ENCODE results near the gene PIK3R3. TPM values are rescaled to one million over a fixed set of nuclear protein-coding genes. Genes with fewer than 3 reads are reported as not detected.

Gene PIK3R3
- total and polyA plus RNA-seq, 5 donors from 2014 or later, result 3.2 to 7.7 (median 4.9) TPM

DNA sequence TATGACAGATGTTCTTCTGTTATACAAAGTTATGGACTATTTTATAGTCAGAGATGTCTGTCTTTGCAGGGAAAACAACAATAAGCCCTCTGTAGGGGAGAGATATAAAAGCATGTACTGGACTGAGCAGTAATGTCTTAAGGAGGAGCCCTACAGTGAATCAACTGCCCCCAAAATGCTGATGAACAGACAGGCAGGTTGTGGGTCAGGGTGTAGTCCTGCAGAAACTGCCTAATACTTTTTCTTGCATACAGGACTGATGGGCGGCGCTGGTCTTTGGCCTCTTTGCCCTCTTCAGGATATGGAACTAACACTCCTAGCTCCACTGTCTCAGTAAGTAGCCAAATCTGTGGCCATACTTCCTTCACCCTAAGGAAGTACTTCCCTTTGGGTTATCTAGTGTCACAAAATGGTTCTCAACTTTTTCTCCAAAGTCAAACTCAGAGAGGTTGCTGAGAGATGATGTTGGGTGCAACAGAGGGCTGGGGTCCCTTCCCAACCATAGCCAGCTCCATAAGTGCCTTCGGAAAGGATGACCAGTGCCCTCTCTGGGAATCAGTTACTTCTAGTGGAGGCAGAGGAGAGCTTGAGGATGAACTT lies 129.8 kb downstream of the PIK3R3 start:
- Mint-ChIP-seq H3K4me3 (no peak overlapping the region), H3K27ac (no peak overlapping the region), H3K36me3 (peaks cover 23% of the 10 kb centered on the region)

DNA sequence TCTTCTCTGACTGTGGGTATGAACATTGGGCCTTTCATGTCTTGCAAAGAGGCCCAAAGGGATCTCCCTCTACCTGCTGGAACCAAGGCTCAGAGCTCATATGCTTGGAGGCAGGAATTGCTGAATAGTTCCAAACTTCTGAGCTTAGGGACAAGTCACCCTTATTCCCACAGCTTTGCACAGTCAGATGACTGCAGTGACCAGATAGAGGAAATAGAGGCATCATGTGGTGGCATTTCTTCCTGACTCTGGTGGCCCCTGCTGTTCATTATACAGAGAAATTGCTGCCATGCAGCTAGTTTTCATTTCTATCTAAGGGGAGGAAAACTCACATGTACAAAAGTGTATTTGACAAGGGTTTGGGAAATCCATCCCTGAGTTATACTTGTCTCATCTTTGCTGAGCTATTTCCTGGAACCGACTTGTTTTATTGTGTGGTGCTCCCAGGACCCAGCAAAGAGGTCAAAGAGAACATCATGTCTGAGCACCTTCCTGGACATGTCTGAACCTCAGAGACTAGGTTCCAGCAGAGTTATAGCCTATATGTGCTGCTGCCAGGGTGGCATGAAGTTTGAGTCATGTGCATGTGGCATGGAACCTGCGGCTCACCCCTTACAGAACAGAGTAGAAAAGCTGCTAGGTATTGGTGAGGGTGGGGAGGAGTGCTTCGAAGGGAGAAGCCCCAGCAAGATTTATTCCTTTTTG lies 131.2 kb downstream of the PIK3R3 start:
- no peak overlapping the region for H3K4me3 Mint-ChIP-seq
- no peak for ATAC-seq (ENCODE audit: low read depth in 2 of 2)
- H3K36me3 Mint-ChIP-seq, result peaks cover 15% of the 10 kb centered on the region

More for the DNA sequence above, 129.8 kb downstream of the PIK3R3 start:
- no peak for ATAC-seq (ENCODE audit: low read depth in 2 of 2)
- peaks cover 7% of the 10 kb centered on the region for H3K36me3 ChIP-seq (ENCODE audit: control insufficient read depth, insufficient read depth, low read length)
- no peaks in the 10 kb centered on the region for H3K4me1 ChIP-seq (ENCODE audit: control insufficient read depth, insufficient read depth, low read length, poor library complexity, severe bottlenecking)
- H3K27ac ChIP-seq (ENCODE audit: insufficient read depth, low read length, poor library complexity, severe bottlenecking), result no peak overlapping the region
- H3K9me3 ChIP-seq (ENCODE audit: control insufficient read depth in 2 of 2, low read length in 2 of 2), result no peaks in the 10 kb centered on the region
- H3K4me1 Mint-ChIP-seq, result peaks cover 0 to 4% (median 0%) of the 10 kb centered on the region in 4 donors
- H3K27me3 ChIP-seq (ENCODE audit: control insufficient read depth, insufficient read depth, low read length), result no peaks in the 10 kb centered on the region
- H3K9me3 Mint-ChIP-seq, result no peaks in the 10 kb centered on the region
- DNase-seq, result no peak
- H3K27me3 Mint-ChIP-seq, result peaks cover 4% of the 10 kb centered on the region
- H3K4me3 ChIP-seq (ENCODE audit: low read depth, low read length), result no peak overlapping the region

DNA sequence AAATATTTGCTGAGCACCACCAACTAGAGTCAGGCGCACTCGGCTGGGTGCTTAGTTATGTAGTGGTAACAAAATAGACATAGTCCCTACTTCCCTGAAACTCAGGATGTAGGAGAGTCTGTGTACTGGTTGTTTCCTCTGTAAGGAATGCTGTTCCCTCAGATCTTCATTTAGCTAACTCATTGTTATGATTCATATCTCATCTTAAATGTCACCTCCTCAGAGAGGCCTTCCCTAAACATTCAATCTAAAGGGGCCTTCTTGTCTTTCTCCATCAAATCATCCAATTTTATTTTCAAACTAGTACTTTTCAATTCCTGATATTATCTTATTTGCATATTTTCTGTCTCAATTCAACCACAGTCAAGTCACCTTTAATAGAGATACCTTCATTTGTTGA lies 132.9 kb downstream of the PIK3R3 start:
- H3K36me3 ChIP-seq (ENCODE audit: control insufficient read depth, insufficient read depth, low read length), result no peaks in the 10 kb centered on the region
- no peak overlapping the region for H3K27ac ChIP-seq (ENCODE audit: insufficient read depth, low read length, poor library complexity, severe bottlenecking)
- no peaks in the 10 kb centered on the region for H3K27me3 Mint-ChIP-seq
- H3K4me3 ChIP-seq (ENCODE audit: low read depth, low read length), result no peak overlapping the region
- H3K9me3 Mint-ChIP-seq, result no peaks in the 10 kb centered on the region
- peaks cover 0 to 4% (median 0%) of the 10 kb centered on the region in 4 donors for H3K4me1 Mint-ChIP-seq
- DNase-seq (no peak), ATAC-seq (ENCODE audit: low read depth in 2 of 2) (no peak)
- no peak overlapping the region for H3K27ac Mint-ChIP-seq
- peaks cover 9% of the 10 kb centered on the region for H3K36me3 Mint-ChIP-seq
- H3K4me3 Mint-ChIP-seq, result no peak overlapping the region
- H3K27me3 ChIP-seq (ENCODE audit: control insufficient read depth, insufficient read depth, low read length), result no peaks in the 10 kb centered on the region
- no peaks in the 10 kb centered on the region for H3K4me1 ChIP-seq (ENCODE audit: control insufficient read depth, insufficient read depth, low read length, poor library complexity, severe bottlenecking)
- H3K9me3 ChIP-seq (ENCODE audit: control insufficient read depth in 2 of 2, low read length in 2 of 2), result no peaks in the 10 kb centered on the region

More for the DNA sequence above, 131.2 kb downstream of the PIK3R3 start:
- Histone ChIP-seq H3K4me3 (ENCODE audit: low read depth, low read length) (no peak overlapping the region), H3K9me3 (ENCODE audit: control insufficient read depth in 2 of 2, low read length in 2 of 2) (no peaks in the 10 kb centered on the region), H3K27me3 (ENCODE audit: control insufficient read depth, insufficient read depth, low read length) (no peaks in the 10 kb centered on the region), H3K4me1 (ENCODE audit: control insufficient read depth, insufficient read depth, low read length, poor library complexity, severe bottlenecking) (no peaks in the 10 kb centered on the region), H3K36me3 (ENCODE audit: control insufficient read depth, insufficient read depth, low read length) (no peaks in the 10 kb centered on the region), H3K27ac (ENCODE audit: insufficient read depth, low read length, poor library complexity, severe bottlenecking) (no peak overlapping the region)
- Mint-ChIP-seq H3K27me3 (no peaks in the 10 kb centered on the region), H3K27ac (peak overlapping the region in 1 of 3 donors; percentile 43), H3K4me1 (peaks cover 0 to 4% (median 0%) of the 10 kb centered on the region in 4 donors), H3K9me3 (no peaks in the 10 kb centered on the region)
- no peak for DNase-seq

DNA sequence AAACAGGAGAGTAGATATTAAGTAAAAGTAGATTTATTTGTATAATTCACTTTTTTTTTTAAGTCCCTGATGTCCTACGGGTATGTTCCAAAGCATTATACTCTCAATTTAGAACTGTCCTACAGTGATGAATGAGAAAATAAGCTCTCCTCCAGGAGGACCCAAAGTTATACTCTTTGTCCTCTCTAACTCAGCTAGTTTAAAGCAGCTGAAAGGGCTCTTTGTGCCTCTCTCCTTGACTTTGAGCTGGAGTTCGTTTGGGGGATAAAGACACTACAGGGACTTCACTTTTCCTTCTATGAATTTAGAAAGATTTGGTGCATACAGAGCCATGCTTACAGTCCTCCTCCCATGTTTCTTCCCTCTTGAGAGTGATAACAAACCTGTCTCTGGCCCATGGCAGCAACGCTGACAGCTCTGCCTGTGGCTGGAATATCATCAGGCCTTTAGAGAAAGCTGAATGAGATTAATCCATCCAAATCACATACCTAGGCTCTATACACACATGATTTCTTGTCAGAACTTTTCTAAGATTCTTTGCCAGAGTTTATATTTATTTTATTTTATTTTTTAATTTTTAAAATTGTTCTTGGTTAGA lies 134.3 kb downstream of the PIK3R3 start:
- H3K27me3 ChIP-seq (ENCODE audit: control insufficient read depth, insufficient read depth, low read length), result no peaks in the 10 kb centered on the region
- Mint-ChIP-seq H3K27me3 (no peaks in the 10 kb centered on the region), H3K27ac (no peak overlapping the region), H3K9me3 (no peaks in the 10 kb centered on the region), H3K4me3 (no peak overlapping the region), H3K36me3 (peaks cover 6% of the 10 kb centered on the region), H3K4me1 (peaks cover 0 to 4% (median 0%) of the 10 kb centered on the region in 4 donors)
- DNase-seq, result no peak
- no peak for ATAC-seq (ENCODE audit: low read depth in 2 of 2)
- no peaks in the 10 kb centered on the region for H3K36me3 ChIP-seq (ENCODE audit: control insufficient read depth, insufficient read depth, low read length)
- no peak overlapping the region for H3K27ac ChIP-seq (ENCODE audit: insufficient read depth, low read length, poor library complexity, severe bottlenecking)
- H3K4me3 ChIP-seq (ENCODE audit: low read depth, low read length), result no peak overlapping the region
- H3K4me1 ChIP-seq (ENCODE audit: control insufficient read depth, insufficient read depth, low read length, poor library complexity, severe bottlenecking), result no peaks in the 10 kb centered on the region
- no peaks in the 10 kb centered on the region for H3K9me3 ChIP-seq (ENCODE audit: control insufficient read depth in 2 of 2, low read length in 2 of 2)

DNA sequence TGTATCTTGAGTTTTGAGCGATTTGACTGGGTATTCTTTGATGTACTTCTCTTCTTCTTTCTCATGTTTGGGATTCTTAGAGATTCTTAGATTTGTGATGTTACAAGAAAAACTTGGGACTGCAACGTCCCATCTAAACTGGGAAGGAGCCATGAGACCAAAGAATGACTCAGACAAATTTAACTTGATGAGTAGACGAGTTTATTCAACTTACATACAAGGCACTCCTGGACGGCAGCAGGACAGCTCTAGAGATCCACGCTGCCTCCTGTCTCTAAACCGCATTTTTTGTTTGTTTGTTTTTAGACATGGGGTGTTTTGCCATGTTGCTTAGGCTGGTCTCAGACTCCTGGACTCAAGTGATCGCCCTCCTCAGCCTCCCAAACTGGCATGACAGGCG lies 137.1 kb downstream of the PIK3R3 start:
- DNase-seq, result no peak
- peaks cover 0 to 8% (median 3%) of the 10 kb centered on the region in 4 donors for H3K4me1 Mint-ChIP-seq
- no peak for ATAC-seq (ENCODE audit: low read depth in 2 of 2)
- peaks cover 9% of the 10 kb centered on the region for H3K36me3 Mint-ChIP-seq
- H3K4me1 ChIP-seq (ENCODE audit: control insufficient read depth, insufficient read depth, low read length, poor library complexity, severe bottlenecking), result no peaks in the 10 kb centered on the region
- no peaks in the 10 kb centered on the region for H3K9me3 ChIP-seq (ENCODE audit: control insufficient read depth in 2 of 2, low read length in 2 of 2)
- no peak overlapping the region for H3K27ac ChIP-seq (ENCODE audit: insufficient read depth, low read length, poor library complexity, severe bottlenecking)
- no peaks in the 10 kb centered on the region for H3K27me3 ChIP-seq (ENCODE audit: control insufficient read depth, insufficient read depth, low read length)
- H3K9me3 Mint-ChIP-seq, result no peaks in the 10 kb centered on the region
- H3K4me3 ChIP-seq (ENCODE audit: low read depth, low read length), result no peak overlapping the region
- H3K4me3 Mint-ChIP-seq, result no peak overlapping the region
- peak overlapping the region in 1 of 3 donors; percentile 15 for H3K27ac Mint-ChIP-seq
- no peaks in the 10 kb centered on the region for H3K36me3 ChIP-seq (ENCODE audit: control insufficient read depth, insufficient read depth, low read length)
- no peaks in the 10 kb centered on the region for H3K27me3 Mint-ChIP-seq

DNA sequence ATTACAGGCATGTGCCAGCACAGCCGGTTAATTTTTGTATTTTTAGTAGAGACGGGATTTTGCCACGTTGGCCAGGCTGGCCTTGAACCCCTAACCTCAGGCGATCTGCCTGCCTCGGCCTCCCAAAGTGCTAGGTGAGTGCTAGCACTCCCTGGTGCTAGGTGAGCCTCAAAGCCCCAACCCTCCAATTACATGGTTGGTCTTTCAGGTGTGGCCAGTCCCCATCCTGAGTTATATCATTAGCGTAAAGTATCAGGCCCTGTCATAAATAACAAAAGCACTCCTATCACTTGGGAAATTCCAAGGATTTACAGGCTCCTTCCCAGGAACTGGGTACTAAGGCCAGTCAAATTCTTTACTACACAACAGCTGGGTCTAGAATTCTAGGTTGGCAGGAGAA lies 138.0 kb downstream of the PIK3R3 start:
- H3K36me3 ChIP-seq (ENCODE audit: control insufficient read depth, insufficient read depth, low read length), result no peaks in the 10 kb centered on the region
- Mint-ChIP-seq H3K4me3 (no peak overlapping the region), H3K4me1 (peaks cover 0 to 6% (median 2%) of the 10 kb centered on the region in 4 donors), H3K9me3 (no peaks in the 10 kb centered on the region), H3K27ac (no peak overlapping the region), H3K36me3 (peaks cover 4% of the 10 kb centered on the region), H3K27me3 (no peaks in the 10 kb centered on the region)
- H3K9me3 ChIP-seq (ENCODE audit: control insufficient read depth in 2 of 2, low read length in 2 of 2), result no peaks in the 10 kb centered on the region
- H3K4me3 ChIP-seq (ENCODE audit: low read depth, low read length), result no peak overlapping the region
- H3K27me3 ChIP-seq (ENCODE audit: control insufficient read depth, insufficient read depth, low read length), result no peaks in the 10 kb centered on the region
- no peak for ATAC-seq (ENCODE audit: low read depth in 2 of 2)
- no peak for DNase-seq
- no peak overlapping the region for H3K27ac ChIP-seq (ENCODE audit: insufficient read depth, low read length, poor library complexity, severe bottlenecking)
- H3K4me1 ChIP-seq (ENCODE audit: control insufficient read depth, insufficient read depth, low read length, poor library complexity, severe bottlenecking), result no peaks in the 10 kb centered on the region

All from CD4-positive, CD25-positive, alpha-beta regulatory T cell (primary cell).